Liver (tissue), 9 donors: ENCODE results near the gene KLHL24. TPM values are rescaled to one million over a fixed set of nuclear protein-coding genes. Genes with fewer than 3 reads are reported as not detected.
"Not testable (repeated sequence)": the region's sequence is repeated elsewhere in the genome, so short reads cannot be mapped to it uniquely, and the experiment has no call there.

Experiments used
- DNase-seq: peaks from one replicate; pipeline ENCODE4 v3.0.0-alpha.2; 2017; ENCODE audit warnings: low spot score
- H3K27ac ChIP-seq, 2 donors: one replicate each; pipeline ENCODE4 v1.7.0; 2013; ENCODE audit warnings: inconsistent platforms in 2 of 2, low read length in 2 of 2, control low read depth in 1 of 2, low read depth in 1 of 2, mild to moderate bottlenecking in 1 of 2
- H3K27me3 ChIP-seq, 4 donors: one replicate each; pipeline versions ENCODE4 v1.6.1 to v1.7.0; 2013; ENCODE audit warnings: low read length in 3 of 4, inconsistent platforms in 1 of 4, mild to moderate bottlenecking in 1 of 4, moderate library complexity in 1 of 4; ENCODE audit not compliant: control insufficient read depth in 4 of 4, insufficient read depth in 4 of 4
- H3K36me3 ChIP-seq, 4 donors: one replicate each; pipeline versions ENCODE4 v1.6.1 to v1.7.0; 2013; ENCODE audit warnings: low read length in 3 of 4, mild to moderate bottlenecking in 3 of 4, low read depth in 1 of 4, moderate library complexity in 1 of 4; ENCODE audit not compliant: control insufficient read depth in 4 of 4, insufficient read depth in 3 of 4
- H3K4me1 ChIP-seq, 4 donors: one replicate each; pipeline versions ENCODE4 v1.6.1 to v1.7.0; 2013; ENCODE audit warnings: low read length in 3 of 4, mild to moderate bottlenecking in 3 of 4, moderate library complexity in 1 of 4; ENCODE audit not compliant: control insufficient read depth in 4 of 4, insufficient read depth in 4 of 4
- H3K4me3 ChIP-seq, 3 donors: one replicate each; pipeline versions ENCODE4 v1.6.1 to v1.7.0; 2013; ENCODE audit warnings: low read length in 3 of 3, control low read depth in 1 of 3, low read depth in 1 of 3, mild to moderate bottlenecking in 1 of 3
- H3K9ac ChIP-seq, 2 donors: one replicate each; pipeline ENCODE4 v1.7.0; 2013; ENCODE audit warnings: low read length in 2 of 2, mild to moderate bottlenecking in 2 of 2, moderate library complexity in 2 of 2, control low read depth in 1 of 2, low read depth in 1 of 2
- H3K9me3 ChIP-seq, 4 donors: one replicate each; pipeline versions ENCODE4 v1.6.1 to v1.7.0; 2013; ENCODE audit warnings: low read length in 3 of 4; ENCODE audit not compliant: control insufficient read depth in 4 of 4
- ATF3 ChIP-seq: IDR thresholded peaks from 2 replicates; pipeline ENCODE4 v1.6.1; 2016; ENCODE audit warnings: antibody characterized with exemption
- CTCF ChIP-seq: fragments of 150-350 bp; IDR thresholded peaks from 2 replicates; pipeline ENCODE4 v1.5.1; 2017; ENCODE audit warnings: improper control_type of control experiment, low read depth, low read length; ENCODE audit not compliant: missing input control
- HNF4A ChIP-seq, 2 donors: conservative IDR thresholded peaks; 2 replicates each; pipeline ENCODE4 v1.6.1; 2016; ENCODE audit warnings: antibody characterized with exemption in 2 of 2, mild to moderate bottlenecking in 2 of 2
- HNF4G ChIP-seq: IDR thresholded peaks from 2 replicates; pipeline ENCODE4 v1.6.1; 2016; ENCODE audit warnings: antibody characterized with exemption
- MAX ChIP-seq: IDR thresholded peaks from 2 replicates; pipeline ENCODE4 v1.6.1; 2016; ENCODE audit warnings: antibody characterized with exemption
- RAD21 ChIP-seq, 2 donors: IDR thresholded peaks; 2 replicates each; pipeline ENCODE4 v1.6.1; 2016; ENCODE audit warnings: antibody characterized with exemption in 2 of 2, mild to moderate bottlenecking in 2 of 2
- REST ChIP-seq: IDR thresholded peaks from 2 replicates; pipeline ENCODE4 v1.6.1; 2016; ENCODE audit warnings: antibody characterized with exemption, mild to moderate bottlenecking
- RXRA ChIP-seq, 2 donors: IDR thresholded peaks; 2 replicates each; pipeline ENCODE4 v1.6.1; 2017 to 2018; ENCODE audit warnings: antibody characterized with exemption in 2 of 2, mild to moderate bottlenecking in 1 of 2
- SP1 ChIP-seq: IDR thresholded peaks from 2 replicates; pipeline ENCODE4 v1.6.1; 2018; ENCODE audit warnings: antibody characterized with exemption, mild to moderate bottlenecking
- WGBS: extraction: QIAGEN DNeasy Blood & Tissue Kit; methylation state at CpG from one replicate; pipeline ENCODE4 v1.1.7; 2013; 5-methylcytosine and 5-hydroxymethylcytosine counted together
- polyA plus RNA-seq, 2 donors: library from polyadenylated mRNA; stranded (reverse) in 1 of 2; unstranded in 1 of 2; fragments of 200-250 nt in 1 of 2; fragments of >200 nt in 1 of 2; fragmentation: Nextera tagmentation in 1 of 2; extraction: Ambion mirVana in 1 of 2; gene quantifications; one replicate each; pipeline versions ENCODE4 v1.2.1 to v1.2.3, GENCODE V29; 2013 to 2015
- total RNA-seq, 2 donors: library from RNA; depleted of rRNA; stranded (reverse); fragments of >200 nt; gene quantifications; one replicate each; pipeline ENCODE4 v1.2.3, GENCODE V29; 2014
- donor health status: healthy.
- donor health status: healthy.
- donor health status: healthy.
- donor health status: healthy.
- donor health status: healthy.

Gene KLHL24
- total and polyA plus RNA-seq, 4 donors: 6.4 to 81.8 (median 18.4) TPM

GRCh38 chr3:183632725-183633124 is 2.7 kb upstream of the KLHL24 start:
- not testable (repeated sequence) for H3K9me3 ChIP-seq, H3K27ac ChIP-seq, H3K4me3 ChIP-seq, H3K36me3 ChIP-seq, DNase-seq, H3K9ac ChIP-seq, H3K27me3 ChIP-seq
- H3K4me1 ChIP-seq: peaks cover 1 to 12% (median 8%) of the 10 kb centered on the region in 4 donors
- whole genome bisulfite sequencing: 52% methylated on average over 8 of the region's 8 CpGs
- TF ChIP-seq RXRA (IDR thresholded peaks at IDR 0.05) (peak in 1 of 2 donors; percentile 61), HNF4A (conservative IDR thresholded peaks at IDR 0.05) (peak; percentile 76 to 86), SP1 (peak; percentile 53), HNF4G (peak; percentile 52)

- H3K9ac ChIP-seq: peak overlapping the region in 1 of 2 donors; percentile 78
- no peak for TF ChIP-seq SP1
- TF ChIP-seq RAD21 (IDR thresholded peaks at IDR 0.05): no peak
- TF ChIP-seq REST: no peak
- TF ChIP-seq CTCF: no peak
- TF ChIP-seq MAX: no peak
These were observed 716 bp upstream of the KLHL24 start for GRCh38 chr3:183634707-183635106.

GRCh38 chr3:183635107-183635430 is 354 bp upstream of the KLHL24 start:
- Histone ChIP-seq H3K9ac (peak overlapping the region; percentile 78 to 93), H3K4me3 (peak overlapping the region; percentile 78 to 99 (median 95)), H3K27ac (peak overlapping the region; percentile 99 to 100), H3K9me3 (no peaks in the 10 kb centered on the region), H3K36me3 (no peaks in the 10 kb centered on the region), H3K27me3 (no peaks in the 10 kb centered on the region), H3K4me1 (peaks cover 1 to 22% (median 12%) of the 10 kb centered on the region in 4 donors)
- no peak for DNase-seq
- TF ChIP-seq ATF3: no peak
- TF ChIP-seq HNF4A (conservative IDR thresholded peaks at IDR 0.05): peak in 1 of 2 donors; percentile 11
- 3% methylated on average over 9 of the region's 9 CpGs for WGBS

More at GRCh38 chr3:183634707-183635106, 716 bp upstream of the KLHL24 start:
- Histone ChIP-seq H3K27me3 (no peaks in the 10 kb centered on the region), H3K4me3 (peak overlapping the region in 2 of 3 donors; percentile 78 to 99), H3K4me1 (peaks cover 1 to 22% (median 12%) of the 10 kb centered on the region in 4 donors), H3K36me3 (no peaks in the 10 kb centered on the region), H3K9me3 (no peaks in the 10 kb centered on the region), H3K27ac (peak overlapping the region; percentile 99 to 100)
- 70% methylated on average over 16 of the region's 16 CpGs for WGBS
- DNase-seq: no peak
